ENCODE measurements around the gene ENAH.
"Not testable (repeated sequence)": the region's sequence is repeated elsewhere in the genome, so short reads cannot be mapped to it uniquely, and the experiment has no call there.

The ENAH gene

GRCh38 chr1:225642177-225642576 lies 10.7 kb downstream of the ENAH start:
- no peak for DNase-seq

- no peak for DNase-seq
These were observed 14.1 kb downstream of the ENAH start for GRCh38 chr1:225638853-225639252.

- DNase-seq = no peak
These were observed 15.2 kb downstream of the ENAH start for GRCh38 chr1:225637651-225638199.

- DNase-seq = not testable (repeated sequence)
These were observed 15.9 kb downstream of the ENAH start for GRCh38 chr1:225636992-225637391.

GRCh38 chr1:225635649-225636048 lies 17.3 kb downstream of the ENAH start:
- DNase-seq = no peak

- not testable (repeated sequence) for DNase-seq
These were observed 20.1 kb downstream of the ENAH start for GRCh38 chr1:225632836-225633235.

- no peak for DNase-seq
These were observed 21.8 kb downstream of the ENAH start for GRCh38 chr1:225631021-225631663.

- DNase-seq = no peak
These were observed 23.4 kb downstream of the ENAH start for GRCh38 chr1:225629483-225629882.

- DNase-seq = not testable (repeated sequence)
These were observed 24.1 kb downstream of the ENAH start for GRCh38 chr1:225628794-225629193.

- no peak for DNase-seq
These were observed 25.5 kb downstream of the ENAH start for GRCh38 chr1:225627304-225627947.

- no peak for DNase-seq
These were observed 26.2 kb downstream of the ENAH start for GRCh38 chr1:225626698-225627097.

- no peak for DNase-seq
These were observed 35.0 kb downstream of the ENAH start for GRCh38 chr1:225617956-225618355.

- DNase-seq = no peak
These were observed 35.4 kb downstream of the ENAH start for GRCh38 chr1:225617479-225617878.

- DNase-seq = not testable (repeated sequence)
These were observed 37.5 kb downstream of the ENAH start for GRCh38 chr1:225615403-225615790.

- DNase-seq = no peak
These were observed 39.9 kb downstream of the ENAH start for GRCh38 chr1:225613006-225613405.

- no peak for DNase-seq
These were observed 40.6 kb downstream of the ENAH start for GRCh38 chr1:225612287-225612686.

GRCh38 chr1:225611537-225612223 lies 41.2 kb downstream of the ENAH start:
- no peak for DNase-seq

GRCh38 chr1:225610539-225610938 lies 42.4 kb downstream of the ENAH start:
- no peak for DNase-seq

- DNase-seq = no peak
These were observed 44.7 kb downstream of the ENAH start for GRCh38 chr1:225608014-225608796.

- no peak for DNase-seq
These were observed 45.6 kb downstream of the ENAH start for GRCh38 chr1:225607355-225607754.

GRCh38 chr1:225603538-225604354 lies 49.2 kb downstream of the ENAH start:
- DNase-seq = no peak

- no peak for DNase-seq
These were observed 50.2 kb downstream of the ENAH start for GRCh38 chr1:225602590-225603206.

Data from activated effector memory CD4-positive, alpha-beta T cell treated with anti-CD3 and anti-CD28 coated beads, Interleukin-2, amount 50 U/mL, for 16 hours (primary cell).